GM12891 (cell line): ENCODE measurements around the gene SDC4.

Source experiments
- PAX5 ChIP-seq: IDR thresholded peaks from 2 replicates; pipeline ENCODE4 v1.6.1; 2011; ENCODE audit warnings: low read length, moderate library complexity, mild to moderate bottlenecking; ENCODE audit not compliant: insufficient read depth, severe bottlenecking
- POLR2A ChIP-seq: IDR thresholded peaks from 2 replicates; pipeline ENCODE4 v1.6.1; 2011; ENCODE audit warnings: low read depth, low read length, control low read depth
- POLR2AphosphoS5 ChIP-seq: IDR thresholded peaks from 2 replicates; pipeline ENCODE4 v1.6.1; 2011; ENCODE audit warnings: low read depth, low read length, control low read depth
- SPI1 ChIP-seq: IDR thresholded peaks from 2 replicates; pipeline ENCODE4 v1.6.1; 2011; ENCODE audit warnings: low read depth, low read length, control low read depth
- TAF1 ChIP-seq: IDR thresholded peaks from 2 replicates; pipeline ENCODE4 v1.6.1; 2011; ENCODE audit warnings: low read depth, low read length, control low read depth

GRCh38 chr20:45301824-45302271 lies 46.4 kb downstream of the SDC4 start:
- no peak for TF ChIP-seq POLR2A
- no peak for TF ChIP-seq POLR2AphosphoS5
- TF ChIP-seq TAF1: no peak
- TF ChIP-seq SPI1: no peak
- TF ChIP-seq PAX5: no peak
